A673 (cell line): ENCODE results near the gene WDR11. TPM values are rescaled to one million over a fixed set of nuclear protein-coding genes. Genes with fewer than 3 reads are reported as not detected.

Experiments
- BruUV-seq: library from RNA; stranded (reverse); fragments of 400-500 nt; replicated peaks from 2 replicates; lab custom pipeline; 2021; lab: Mats Ljungman, UMichigan
- CTCF ChIA-PET: fragments of 300-600 bp; sonication (Branson Sonifier 250); formaldehyde crosslinking; loops from one replicate; lab custom pipeline; 2022; ENCODE audit warnings: antibody characterized with exemption; lab: Charles Lee
- POLR2A ChIA-PET: fragments of 300-600 bp; sonication (Branson Sonifier 250); formaldehyde crosslinking; loops from one replicate; lab custom pipeline; 2022; ENCODE audit warnings: antibody characterized with exemption; ENCODE audit not compliant: low non-redundant PET; lab: Charles Lee
- DNase-seq: peaks from one replicate; pipeline ENCODE4 v3.0.0-alpha.2; 2015; ENCODE audit warnings: low spot score
- H3K27ac ChIP-seq: fragments of 200-600 bp; sonication (generic); 2 replicates; pipeline ENCODE4 v1.5.1; 2016; ENCODE audit warnings: mixed run types, low read depth, mild to moderate bottlenecking, mixed read lengths, antibody characterized with exemption, low read length; ENCODE audit not compliant: poor library complexity, severe bottlenecking
- H3K27me3 ChIP-seq: fragments of 200-600 bp; sonication (generic); replicated peaks from 2 replicates; pipeline ENCODE4 v1.6.1; 2017; ENCODE audit warnings: mixed run types, low read depth, mild to moderate bottlenecking, mixed read lengths, antibody characterized with exemption, low read length; ENCODE audit not compliant: insufficient read depth, poor library complexity
- H3K36me3 ChIP-seq: fragments of 200-600 bp; sonication (generic); 2 replicates; pipeline ENCODE4 v1.6.1; 2016; ENCODE audit warnings: mixed run types, mild to moderate bottlenecking, mixed read lengths, antibody characterized with exemption, low read length; ENCODE audit not compliant: insufficient read depth, poor library complexity, severe bottlenecking
- H3K4me1 ChIP-seq: fragments of 200-600 bp; sonication (generic); 2 replicates; pipeline ENCODE4 v1.6.1; 2017; ENCODE audit warnings: mixed run types, mild to moderate bottlenecking, mixed read lengths, antibody characterized with exemption, low read length; ENCODE audit not compliant: insufficient read depth, poor library complexity, severe bottlenecking
- H3K4me3 ChIP-seq: fragments of 200-600 bp; sonication (generic); 2 replicates; pipeline ENCODE4 v1.5.1; 2016; ENCODE audit warnings: low read depth, mixed run types, mild to moderate bottlenecking, mixed read lengths, low read length; ENCODE audit not compliant: poor library complexity, severe bottlenecking
- H3K9me3 ChIP-seq: fragments of 200-600 bp; sonication (generic); 2 replicates; pipeline ENCODE4 v1.6.1; 2016; ENCODE audit warnings: mixed run types, low read depth, mild to moderate bottlenecking, mixed read lengths, antibody characterized with exemption, low read length; ENCODE audit not compliant: poor library complexity, severe bottlenecking
- CTCF ChIP-seq: fragments of 300-800, 200-600 bp; sonication (generic); conservative IDR thresholded peaks from 2 replicates; pipeline ENCODE4 v1.5.1; 2017; ENCODE audit warnings: low read depth, mild to moderate bottlenecking, antibody characterized with exemption, low read length, moderate library complexity, mixed read lengths
- EZH2 ChIP-seq: fragments of 200-600 bp; sonication (generic); IDR thresholded peaks from 2 replicates; pipeline ENCODE4 v1.6.1; 2017; ENCODE audit warnings: borderline replicate concordance, low read depth, mild to moderate bottlenecking, mixed read lengths, antibody characterized with exemption, low read length; ENCODE audit not compliant: poor library complexity, severe bottlenecking
- intact Hi-C: fragments of 100-400 bp; cut with micrococcal nuclease; formaldehyde crosslinking; loops from one replicate; pipeline ENCODE4 v1.10.0; 2022; ENCODE audit not compliant: unreplicated experiment
- total RNA-seq: library from RNA; stranded (reverse); gene quantifications from 2 replicates; pipeline ENCODE4 v1.2.3, GENCODE V29; 2021

WDR11 gene
- total RNA-seq, 1 experiment from 2014 or later: 33.4 TPM

DNA sequence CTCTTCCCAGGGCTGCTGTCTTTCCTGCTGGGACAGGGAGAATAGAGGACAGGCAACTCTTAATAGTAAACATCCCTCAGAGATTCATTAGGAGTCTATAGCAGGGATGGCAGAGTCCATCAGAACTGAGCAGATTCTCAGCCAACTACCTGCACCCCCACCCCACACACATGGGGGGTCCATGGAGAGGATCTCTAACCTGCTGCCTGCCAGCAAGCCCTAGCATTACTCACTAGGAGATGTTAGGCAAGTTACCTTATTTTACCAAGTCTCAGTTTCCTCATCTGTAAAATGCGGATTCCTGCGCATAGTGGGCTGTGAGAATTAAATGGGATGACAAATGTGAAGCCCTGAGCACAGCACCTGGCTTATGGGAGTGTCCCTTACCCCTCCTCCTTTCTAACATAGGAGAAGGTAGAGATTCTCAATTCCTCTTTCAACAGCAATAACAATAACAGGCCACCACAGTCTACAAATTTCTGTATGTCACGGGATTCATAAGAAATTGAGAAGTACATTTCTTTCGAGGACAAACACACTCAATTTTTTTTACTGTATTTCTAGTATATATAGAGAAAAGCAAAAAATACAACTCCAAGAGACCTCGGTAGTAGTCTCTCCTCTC, 23.8 kb upstream of the WDR11 start:
- ChIA-PET POLR2A (no interaction called here), CTCF (no interaction called here)
- no TSS peak for BruUV-seq
- Histone ChIP-seq H3K4me1 (no peaks in the 10 kb centered on the region), H3K9me3 (no peaks in the 10 kb centered on the region), H3K4me3 (no peak overlapping the region), H3K36me3 (no peaks in the 10 kb centered on the region), H3K27ac (no peak overlapping the region), H3K27me3 (peaks cover 52% of the 10 kb centered on the region)
- intact Hi-C loops: no loop called here
- TF ChIP-seq EZH2: no peak
- TF ChIP-seq CTCF: no peak
- no peak for DNase-seq

DNA sequence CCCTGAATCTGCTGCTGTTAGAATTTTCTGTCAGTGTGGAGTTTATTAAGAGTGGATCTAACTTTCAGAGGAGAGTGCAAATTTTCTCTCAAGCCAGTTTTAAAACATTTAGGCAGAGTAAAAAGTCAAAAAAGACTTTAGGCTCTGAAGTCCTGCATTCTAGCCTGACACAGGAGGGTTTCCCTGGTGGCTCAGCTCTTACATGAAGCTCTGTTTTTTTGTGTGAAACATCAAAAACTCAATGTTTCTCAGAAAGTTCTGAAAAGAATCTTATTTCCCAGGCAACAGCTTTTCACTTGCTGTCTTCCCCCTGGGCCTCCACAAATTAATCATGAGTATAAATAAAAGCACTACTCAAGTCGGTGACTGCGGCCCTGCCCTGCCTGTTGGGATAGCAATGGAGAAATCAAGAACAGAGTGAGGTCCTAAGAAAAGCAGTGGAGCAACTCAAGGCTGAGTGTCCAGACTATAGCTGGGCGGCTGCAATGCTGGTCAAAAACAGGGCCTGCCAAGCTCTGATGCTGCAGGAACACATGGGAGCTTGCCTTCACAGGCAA, 22.3 kb upstream of the WDR11 start:
- ChIA-PET CTCF (no interaction called here), POLR2A (no interaction called here)
- no peak overlapping the region for H3K27ac ChIP-seq
- H3K27me3 ChIP-seq: peaks cover 60% of the 10 kb centered on the region
- no peaks in the 10 kb centered on the region for H3K4me1 ChIP-seq
- no peak for TF ChIP-seq EZH2
- DNase-seq: no peak
- intact Hi-C loops: no loop called here
- no peaks in the 10 kb centered on the region for H3K9me3 ChIP-seq
- H3K4me3 ChIP-seq: no peak overlapping the region
- no peaks in the 10 kb centered on the region for H3K36me3 ChIP-seq
- no TSS peak for BruUV-seq

DNA sequence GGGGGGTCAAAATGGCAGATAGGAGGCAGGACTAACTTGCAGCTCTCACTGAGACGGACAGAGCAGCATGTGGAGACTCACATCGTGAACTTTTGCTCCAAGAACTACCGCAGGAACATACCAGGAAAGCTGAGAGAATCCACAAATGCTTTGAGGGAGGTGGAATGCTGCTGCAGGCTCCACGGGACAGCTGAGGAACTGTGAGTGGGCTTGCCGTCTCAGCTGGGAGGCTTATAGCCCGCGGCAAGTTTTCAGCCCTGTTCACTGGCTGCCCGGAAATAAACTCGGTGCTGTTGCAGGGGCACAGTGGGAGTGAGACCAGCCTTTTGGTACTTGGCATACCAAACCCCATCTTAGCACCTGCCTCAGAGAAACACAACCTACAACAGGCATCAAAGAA, 19.1 kb upstream of the WDR11 start:
- no peak for TF ChIP-seq EZH2
- no peak for TF ChIP-seq CTCF
- H3K27me3 ChIP-seq: peaks cover 62% of the 10 kb centered on the region
- no peak overlapping the region for H3K27ac ChIP-seq
- CTCF ChIA-PET: no interaction called here
- no peak overlapping the region for H3K4me3 ChIP-seq
- BruUV-seq: no TSS peak
- H3K36me3 ChIP-seq: no peaks in the 10 kb centered on the region
- H3K9me3 ChIP-seq: no peaks in the 10 kb centered on the region
- DNase-seq: no peak
- H3K4me1 ChIP-seq: no peaks in the 10 kb centered on the region
- POLR2A ChIA-PET: no interaction called here
- intact Hi-C loops: no loop called here
